ENCODE results near the gene ULK4.
A peak's percentile ranks its signal among the peaks of the same experiment; 100 is the strongest.
"Not testable (repeated sequence)": the region's sequence is repeated elsewhere in the genome, so short reads cannot be mapped to it uniquely, and the experiment has no call there.

The ULK4 gene

GRCh38 chr3:41961751-41962679 lies at the start of gene ULK4:
TSS of gene ULK4 (minus strand) at chr3:41962103. CDS start at chr3:41954759, 7,344 bp downstream.
- DNase-seq, result peak; percentile 92 to 95

GRCh38 chr3:42010530-42010929 lies 48.6 kb upstream of the ULK4 start:
- no peak for DNase-seq

DNA sequence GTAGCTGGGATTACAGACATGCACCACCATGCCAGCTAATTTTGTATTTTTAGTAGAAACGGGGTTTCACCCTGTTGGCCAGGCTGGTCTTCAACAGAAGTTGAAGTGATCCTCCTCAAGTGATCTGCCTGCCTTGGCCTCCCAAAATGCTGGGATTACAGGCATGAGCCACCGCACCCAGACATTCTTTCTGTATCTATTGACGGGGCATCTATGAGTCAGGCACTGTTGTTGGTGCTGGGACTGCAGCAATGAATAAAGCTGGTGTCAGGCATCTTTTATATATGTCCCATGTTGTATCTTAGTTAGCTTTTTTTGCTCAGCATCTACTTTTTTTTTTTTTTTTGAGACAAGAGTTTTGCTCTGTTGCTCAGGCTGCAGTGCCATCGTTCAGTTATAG lies 47.6 kb upstream of the ULK4 start:
- DNase-seq, result no peak

DNA sequence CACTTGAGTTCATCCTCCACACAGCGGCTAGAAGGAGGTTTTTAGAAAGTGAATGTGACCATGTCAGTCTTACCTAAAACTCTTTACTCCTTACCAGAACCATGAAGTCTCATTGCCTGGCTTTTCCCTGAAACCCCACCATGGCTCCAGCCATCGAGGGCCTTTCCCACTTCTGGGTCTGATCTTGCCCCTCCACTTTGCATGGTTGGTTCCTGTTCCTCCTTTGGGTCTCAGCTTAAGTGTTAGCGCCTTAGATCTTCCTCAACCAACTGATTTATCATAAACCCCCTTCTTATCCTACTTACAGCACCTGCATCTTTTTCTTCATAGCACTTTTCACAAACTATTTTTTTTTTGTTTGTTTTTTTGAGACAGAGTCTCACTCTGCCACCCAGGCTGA lies 45.9 kb upstream of the ULK4 start:
- DNase-seq, result no peak

DNA sequence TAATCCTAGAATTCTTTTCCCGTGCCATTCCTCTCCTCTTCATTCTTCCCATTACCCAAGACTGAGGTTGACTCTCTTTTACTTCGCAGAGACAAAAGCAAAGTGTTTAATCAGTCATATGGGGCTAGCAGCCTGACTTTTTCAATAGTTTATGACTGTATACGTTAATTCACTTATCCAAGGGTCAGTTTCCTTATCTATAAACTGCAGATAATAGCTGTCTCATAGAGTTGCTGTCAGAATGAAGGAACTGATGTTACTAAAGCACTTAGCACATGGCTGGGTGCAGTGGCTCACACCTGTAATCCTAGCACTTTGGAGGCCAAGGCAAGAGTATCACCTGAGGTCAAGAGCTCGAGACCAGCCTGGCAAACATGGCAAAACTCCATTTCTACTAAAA lies 43.5 kb upstream of the ULK4 start:
- no peak for DNase-seq

- DNase-seq, result no peak
Observed at GRCh38 chr3:42002790-42003189, 40.9 kb upstream of the ULK4 start.

DNA sequence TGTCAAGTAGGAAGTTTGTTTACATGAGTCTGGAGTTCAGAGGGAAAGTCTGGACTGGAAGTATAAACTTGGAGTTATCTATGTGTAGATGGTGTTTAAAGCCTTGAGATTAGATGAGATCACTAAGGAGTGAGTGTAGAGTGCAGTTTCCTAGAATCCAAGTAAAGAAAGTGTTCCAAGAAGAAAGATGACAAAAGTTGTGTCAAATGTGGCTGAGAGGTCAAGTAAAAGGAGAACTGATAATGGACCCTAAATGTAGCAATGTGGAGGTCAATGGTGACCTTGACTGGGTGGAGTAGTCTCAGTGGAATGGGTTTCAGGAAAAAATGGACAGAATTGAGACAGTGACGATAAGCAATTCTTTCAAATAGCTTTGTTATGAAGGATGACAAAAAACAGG lies 39.9 kb upstream of the ULK4 start:
- DNase-seq, result no peak

GRCh38 chr3:41999909-42000308 lies 38.0 kb upstream of the ULK4 start:
- DNase-seq, result no peak

GRCh38 chr3:41997702-41998550 lies 36.0 kb upstream of the ULK4 start:
- DNase-seq, result peak in 1 of 2 experiments; percentile 26

GRCh38 chr3:41991437-41991836 lies 29.5 kb upstream of the ULK4 start:
- no peak for DNase-seq

- no peak for DNase-seq
Observed at GRCh38 chr3:41989518-41989917, 27.6 kb upstream of the ULK4 start.

- DNase-seq, result no peak
Observed at GRCh38 chr3:41987627-41988026, 25.7 kb upstream of the ULK4 start.

GRCh38 chr3:41986561-41986960 lies 24.7 kb upstream of the ULK4 start:
- no peak for DNase-seq

DNA sequence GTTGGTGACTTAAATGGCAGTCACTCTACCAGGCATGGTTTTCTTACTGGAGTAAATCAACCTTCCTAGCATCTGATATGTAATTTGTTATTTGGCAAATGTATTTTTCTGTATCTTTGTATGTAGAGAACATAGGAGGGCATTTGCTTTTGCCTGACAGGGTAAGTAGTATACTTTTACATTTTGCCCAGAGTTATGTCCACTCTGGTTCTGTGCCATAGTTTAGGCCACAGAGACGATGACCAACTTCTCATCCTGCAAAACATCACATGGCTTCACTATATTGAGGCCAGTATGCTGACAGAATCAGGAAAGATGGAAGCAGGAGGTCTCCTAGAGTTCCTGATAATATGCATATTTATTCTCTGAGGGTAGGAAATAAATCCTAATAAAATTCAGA lies 23.1 kb upstream of the ULK4 start:
- no peak for DNase-seq

DNA sequence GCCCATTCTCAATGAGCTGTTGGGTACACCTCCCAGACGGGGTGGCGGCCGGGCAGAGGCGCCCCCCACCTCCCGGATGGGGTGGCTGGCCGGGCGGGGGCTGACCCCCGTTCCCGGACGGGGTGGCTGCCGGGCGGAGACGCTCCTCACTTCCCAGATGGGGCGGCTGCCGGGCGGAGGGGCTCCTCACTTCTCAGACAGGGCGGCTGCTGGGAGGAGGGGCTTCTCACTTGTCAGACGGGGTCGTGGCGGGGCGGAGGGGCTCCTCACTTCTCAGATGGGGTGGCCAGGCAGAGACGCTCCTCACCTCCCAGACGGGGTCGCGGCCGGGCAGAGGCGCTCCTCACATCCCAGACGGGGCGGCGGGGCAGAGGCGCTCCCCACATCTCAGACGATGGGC lies 21.2 kb upstream of the ULK4 start:
- not testable (repeated sequence) for DNase-seq

GRCh38 chr3:41977401-41977800 lies 15.5 kb upstream of the ULK4 start:
- not testable (repeated sequence) for DNase-seq

DNA sequence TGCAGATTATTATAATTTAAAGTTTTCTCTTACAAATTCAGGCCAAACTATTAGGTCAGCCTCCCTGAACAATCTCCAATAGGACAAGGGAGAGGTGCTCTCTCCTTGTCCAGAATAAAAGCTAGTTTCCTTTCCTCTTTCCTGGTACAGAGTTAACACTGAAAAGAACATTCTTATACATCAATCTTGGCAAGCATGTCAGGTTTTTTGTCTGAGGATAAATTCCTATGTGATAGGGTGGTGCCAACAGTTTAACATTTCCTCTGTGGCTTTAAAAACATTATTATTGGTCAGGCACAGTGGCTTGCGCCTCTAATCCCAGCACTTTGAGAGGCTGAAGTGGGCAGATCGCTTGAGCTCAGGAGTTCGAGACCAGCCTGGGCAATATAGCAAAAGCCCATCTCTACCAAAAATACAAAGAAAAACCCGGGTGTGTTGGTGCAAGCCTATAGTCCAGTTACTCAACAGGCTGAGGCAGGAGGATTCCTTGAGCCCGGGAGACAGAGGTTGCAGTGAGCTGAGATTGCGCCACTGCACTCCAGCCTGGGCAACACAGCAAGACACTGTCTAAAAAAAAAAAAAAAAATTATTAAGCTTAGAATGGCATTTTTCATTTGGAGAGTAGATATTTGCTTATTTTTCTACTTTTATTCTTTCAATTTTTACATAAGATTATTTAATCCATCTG lies 13.7 kb upstream of the ULK4 start:
- DNase-seq, result no peak

DNA sequence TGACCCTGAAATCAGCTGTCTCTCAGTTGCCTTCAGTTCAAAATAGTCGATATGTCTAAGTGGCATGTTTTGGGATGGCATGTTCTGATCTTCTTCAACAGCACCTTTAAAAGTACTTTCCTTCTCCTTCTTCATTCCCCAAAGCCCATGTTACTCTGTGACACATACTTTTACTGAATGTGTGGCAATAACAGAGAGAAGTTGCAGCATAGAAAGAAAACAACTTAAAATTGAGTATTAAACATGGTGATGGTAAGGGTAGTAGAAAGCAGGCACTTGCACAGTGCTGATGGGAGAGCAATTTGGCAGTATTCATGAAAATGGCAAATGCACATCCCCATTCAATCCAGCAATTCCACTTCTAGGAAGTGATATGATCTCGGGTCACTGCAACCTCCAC lies 12.3 kb upstream of the ULK4 start:
- no peak for DNase-seq

DNA sequence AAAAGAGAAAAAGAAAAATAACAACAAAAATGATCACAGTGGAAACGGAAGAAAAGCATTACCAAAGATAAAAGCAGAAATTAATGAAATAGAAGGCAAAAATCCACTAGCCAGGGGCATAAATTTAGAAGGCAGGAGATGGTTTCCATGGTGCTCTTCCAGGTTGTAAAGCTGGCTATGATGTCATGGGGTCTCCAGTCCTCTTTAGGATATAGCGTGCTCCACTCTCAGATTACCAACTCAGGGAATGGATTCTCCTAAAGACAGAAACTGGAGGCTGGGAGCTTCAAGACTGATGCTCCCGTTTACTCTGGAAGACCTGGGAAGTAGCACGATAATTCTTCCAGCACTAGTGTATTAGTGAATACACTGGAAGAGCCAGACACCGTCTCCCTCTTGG lies 10.9 kb upstream of the ULK4 start:
- no peak for DNase-seq

- no peak for DNase-seq
Observed at GRCh38 chr3:41966206-41966605, 4.3 kb upstream of the ULK4 start.

- no peak for DNase-seq
Observed at GRCh38 chr3:41963823-41964222, 1.9 kb upstream of the ULK4 start.

DNA sequence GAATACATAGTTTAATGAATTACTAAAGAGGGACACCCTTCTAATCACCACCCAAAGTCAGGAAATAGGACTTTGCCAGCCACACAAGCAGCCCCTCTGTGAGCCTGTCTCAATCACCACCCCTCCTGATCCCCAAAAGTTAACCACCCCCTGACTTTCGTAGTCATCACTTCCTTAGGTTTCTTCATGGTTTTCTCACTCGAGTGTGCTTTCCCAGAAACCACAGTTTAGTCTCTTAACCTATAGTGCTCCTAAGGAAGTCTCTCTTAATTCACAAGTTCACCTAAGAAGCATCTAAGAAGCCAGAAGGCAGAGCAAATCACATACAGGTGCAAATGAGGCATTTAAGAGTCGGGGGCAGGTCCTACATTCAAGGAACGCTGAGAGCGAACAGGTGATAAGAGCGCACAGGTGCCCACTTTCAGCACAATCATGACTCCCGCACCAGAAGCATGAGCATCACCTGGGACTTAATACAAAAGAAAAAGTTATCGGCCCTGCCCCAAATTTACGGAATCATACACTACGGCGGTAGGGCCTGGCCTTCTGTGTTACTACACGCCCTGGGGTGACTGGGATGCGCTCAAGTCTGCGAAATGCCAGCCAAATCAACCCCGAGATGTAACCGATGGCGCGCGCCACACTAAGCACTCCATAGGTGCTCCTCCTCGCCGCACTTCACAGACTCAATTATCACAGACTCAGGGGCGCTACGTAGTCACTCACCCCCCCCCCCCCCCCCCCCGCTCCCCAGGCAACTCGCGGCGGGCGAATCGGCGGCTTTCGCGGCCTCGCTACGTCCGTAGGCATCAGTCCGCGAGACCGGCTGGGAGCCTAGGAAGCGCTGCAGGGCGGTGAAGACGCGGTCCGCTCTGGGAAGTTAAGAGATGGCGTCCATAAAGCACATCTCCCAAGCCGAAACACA lies 815 bp downstream of the ULK4 start:
- peak in 1 of 2 experiments; percentile 69 for DNase-seq

All from activated T-cell treated with anti-CD3 and anti-CD28 coated beads, Interleukin-2, amount 50 U/mL, for 48 hours (primary cell).